HepG2 (cell line): ENCODE measurements around the gene TEAD1. TPM values are rescaled to one million over a fixed set of nuclear protein-coding genes. Genes with fewer than 3 reads are reported as not detected.

Experiments
- ATAC-seq: fragments of 200-7000 bp; cut with Tn5 transposase; 3 replicates; pipeline ENCODE4 v1.9.1; 2020; ENCODE audit warnings: mild to moderate bottlenecking, moderate library complexity
- BruUV-seq: library from RNA; stranded (reverse); fragments of 400-500 nt; replicated peaks from 2 replicates; lab custom pipeline; 2021; lab: Mats Ljungman, UMichigan
- CTCF ChIA-PET: fragments of 300-600 bp; formaldehyde crosslinking; extraction: SDS; loops from one replicate; lab custom pipeline; 2021; ENCODE audit warnings: low total read pairs, inconsistent platforms, low intra/inter-chr PET ratio; lab: Yijun Ruan, JAX
- POLR2A ChIA-PET: fragments of 350-600 bp; sonication (Branson Sonifier 250); formaldehyde crosslinking; loops from one replicate; lab custom pipeline; 2020; ENCODE audit warnings: antibody characterized with exemption, inconsistent platforms; lab: Yijun Ruan, JAX
- DNase-seq: peaks from one replicate; pipeline ENCODE4 v3.0.0-alpha.2; 2015; ENCODE audit warnings: low spot score
- FAIRE-seq: peaks from 3 replicates; lab custom pipeline; 2011; peaks lifted over from hg19 to GRCh38; lab: Jason Lieb, UNC
- H2AFZ ChIP-seq: one replicate; pipeline ENCODE4 v1.6.1; 2011; ENCODE audit warnings: low read length, inconsistent platforms
- H3K27ac ChIP-seq: fragments of 300-600 bp; 3 replicates; pipeline ENCODE4 v1.8.0; 2011; ENCODE audit warnings: mixed run types, mild to moderate bottlenecking, mixed read lengths, low read length, inconsistent platforms; ENCODE audit not compliant: insufficient read depth; ENCODE audit errors: extremely low read length
- H3K27me3 ChIP-seq, 2 experiments: fragments of 200-600 bp in 1 of 2; 2 replicates in 1 of 2; 3 replicates in 1 of 2; pipeline versions ENCODE4 v1.6.0 to v1.8.0; 2011; ENCODE audit warnings: low read length in 2 of 2, mild to moderate bottlenecking in 2 of 2, moderate library complexity in 2 of 2, inconsistent platforms in 1 of 2; ENCODE audit not compliant: insufficient read depth in 2 of 2, control insufficient read depth in 1 of 2
- H3K36me3 ChIP-seq, 2 experiments: fragments of 200-600 bp in 1 of 2; replicated peaks in 1 of 2; 2 replicates in 1 of 2; 3 replicates in 1 of 2; pipeline versions ENCODE4 v1.5.1 to v1.8.0; 2011; ENCODE audit warnings: low read length in 2 of 2, inconsistent platforms in 1 of 2; ENCODE audit not compliant: insufficient read depth in 2 of 2, control insufficient read depth in 1 of 2
- H3K4me1 ChIP-seq: 2 replicates; pipeline ENCODE4 v1.5.1; 2012; ENCODE audit warnings: low read length, inconsistent platforms; ENCODE audit not compliant: insufficient read depth
- H3K4me2 ChIP-seq: 2 replicates; pipeline ENCODE4 v1.6.0; 2011; ENCODE audit warnings: low read depth, low read length, inconsistent platforms
- H3K4me3 ChIP-seq, 3 experiments: fragments of 200-600 bp in 1 of 3; sonication (generic), shearing (Covaris generic) in 1 of 3; replicated peaks in 1 of 3; 2 replicates each; pipeline ENCODE4 v1.5.1; 2011 to 2016; ENCODE audit warnings: low read length in 3 of 3, inconsistent platforms in 2 of 3, low read depth in 2 of 3, mild to moderate bottlenecking in 2 of 3, control low read depth in 1 of 3, mixed read lengths in 1 of 3; ENCODE audit not compliant: insufficient read depth in 1 of 3
- H3K79me2 ChIP-seq: one replicate; pipeline ENCODE4 v1.6.1; 2011; ENCODE audit warnings: low read length, inconsistent platforms; ENCODE audit not compliant: insufficient read depth
- H3K9ac ChIP-seq: 2 replicates; pipeline ENCODE4 v1.6.0; 2011; ENCODE audit warnings: mild to moderate bottlenecking, low read depth, low read length, inconsistent platforms; ENCODE audit not compliant: insufficient read depth
- H3K9me3 ChIP-seq: 2 replicates; pipeline ENCODE4 v1.5.1; 2012; ENCODE audit warnings: mild to moderate bottlenecking, low read length
- H4K20me1 ChIP-seq: 2 replicates; pipeline ENCODE4 v1.6.0; 2011; ENCODE audit warnings: inconsistent platforms, mild to moderate bottlenecking, low read length, moderate library complexity; ENCODE audit not compliant: insufficient read depth
- ATF1 ChIP-seq: IDR thresholded peaks from 2 replicates; pipeline ENCODE4 v1.6.1; 2016; ENCODE audit warnings: mild to moderate bottlenecking, control low read depth
- DR1 ChIP-seq: sonication (generic); formaldehyde crosslinking; IDR thresholded peaks from 2 replicates; pipeline ENCODE4 v1.8.0; 2021; ENCODE audit warnings: mild to moderate bottlenecking, missing genetic modification reagents, inconsistent platforms
- RAD21 ChIP-seq: fragments of 450-650 bp; formaldehyde crosslinking; IDR thresholded peaks from 2 replicates; pipeline ENCODE4 v1.5.0; 2020; ENCODE audit warnings: mild to moderate bottlenecking
- SPEN ChIP-seq: sonication (generic); formaldehyde crosslinking; IDR thresholded peaks from 2 replicates; pipeline ENCODE4 v1.5.1; 2020; ENCODE audit warnings: low read depth, mild to moderate bottlenecking, missing genetic modification reagents
- SRSF4 ChIP-seq: fragments of 200-400 bp; formaldehyde crosslinking; IDR thresholded peaks from one replicate; pipeline ENCODE4 v1.6.1; 2018; ENCODE audit warnings: mild to moderate bottlenecking, low read depth, low read length, moderate library complexity; ENCODE audit not compliant: poor library complexity, severe bottlenecking
- STAG1 ChIP-seq: sonication (generic); formaldehyde crosslinking; IDR thresholded peaks from 2 replicates; pipeline ENCODE4 v1.4.0; 2020; ENCODE audit warnings: missing genetic modification reagents
- TRIM24 ChIP-seq: sonication (generic); formaldehyde crosslinking; IDR thresholded peaks from 2 replicates; pipeline ENCODE4 v1.8.0; 2022; ENCODE audit warnings: mild to moderate bottlenecking, missing genetic modification reagents
- ZBTB39 ChIP-seq: sonication (generic); formaldehyde crosslinking; IDR thresholded peaks from 2 replicates; pipeline ENCODE4 v1.5.0; 2020; ENCODE audit warnings: missing genetic modification reagents
- ZBTB4 ChIP-seq: sonication (generic); formaldehyde crosslinking; IDR thresholded peaks from 2 replicates; pipeline ENCODE4 v1.4.0; 2020; ENCODE audit warnings: missing genetic modification reagents, mild to moderate bottlenecking, borderline replicate concordance
- ZNF18 ChIP-seq: sonication (generic); formaldehyde crosslinking; IDR thresholded peaks from 2 replicates; pipeline ENCODE4 v1.8.0; 2022; ENCODE audit warnings: mild to moderate bottlenecking, missing genetic modification reagents; ENCODE audit not compliant: insufficient replicate concordance
- ZNF326 ChIP-seq: sonication (generic); formaldehyde crosslinking; IDR thresholded peaks from 2 replicates; pipeline ENCODE4 v1.4.0; 2020; ENCODE audit warnings: missing genetic modification reagents, borderline replicate concordance
- ZNF343 ChIP-seq: sonication (generic); formaldehyde crosslinking; IDR thresholded peaks from 2 replicates; pipeline ENCODE4 v1.4.0; 2020; ENCODE audit warnings: mild to moderate bottlenecking, missing genetic modification reagents
- ZNF687 ChIP-seq: sonication (generic); formaldehyde crosslinking; IDR thresholded peaks from 2 replicates; pipeline ENCODE4 v1.5.1; 2020; ENCODE audit warnings: mild to moderate bottlenecking, missing genetic modification reagents, moderate library complexity
- WGBS: methylation state at CpG from one replicate; pipeline ENCODE4 v1.1.6; 2017; ENCODE audit warnings: low lambda C conversion rate; 5-methylcytosine and 5-hydroxymethylcytosine counted together
- in situ Hi-C: cut with HindIII; loops from 2 replicates; pipeline ENCODE4 v1.10.0; 2017; ENCODE audit warnings: low pct_unique_long_range_greater_than_20kb; ENCODE audit not compliant: extremely low pct_ligation_motif_present
- intact Hi-C: fragments of 100-400 bp; cut with micrococcal nuclease; formaldehyde crosslinking; loops from one replicate; pipeline ENCODE4 v1.10.0; 2022; ENCODE audit not compliant: unreplicated experiment
- polyA plus RNA-seq, 8 experiments: library from polyadenylated mRNA; depleted of rRNA in 3 of 8; stranded (reverse) in 7 of 8; unstranded in 1 of 8; fragments of >200 nt; fragmentation: Illumina TruSeq in 4 of 8; extraction: Trizol in 4 of 8; gene quantifications; 2 replicates each; pipeline versions ENCODE4 v1.2.1 to v1.2.3, GENCODE V29; 2011 to 2016; ENCODE audit warnings: low read depth in 4 of 8, missing spikeins in 1 of 8, mixed read lengths in 1 of 8; ENCODE audit not compliant: insufficient read depth in 1 of 8
- total RNA-seq, 5 experiments: library from RNA; depleted of rRNA; stranded (reverse); fragments of >200 nt; fragmentation: Illumina TruSeq; extraction: Trizol; gene quantifications; 2 replicates each; pipeline ENCODE4 v1.2.3, GENCODE V29; 2016; ENCODE audit warnings: low read depth in 1 of 5

The TEAD1 gene
- total and polyA plus RNA-seq, 2 of the 13 experiments (the other 11 are each of a cell fraction or from before 2014, with no cell fraction given): 20.1 to 30.5 TPM

- 89% methylated on average over 10 of the region's 11 CpGs for WGBS
- POLR2A ChIA-PET: no interaction called here
- ATAC-seq (peak; percentile 100), FAIRE-seq (no peak), DNase-seq (no peak)
- H3K4me2 ChIP-seq: no peak overlapping the region
- no peaks in the 10 kb centered on the region for H4K20me1 ChIP-seq
- H3K9ac ChIP-seq: no peak overlapping the region
- H3K4me3 ChIP-seq: no peak overlapping the region
- no peak overlapping the region for H2AFZ ChIP-seq
- H3K9me3 ChIP-seq: no peaks in the 10 kb centered on the region
- H3K36me3 ChIP-seq: peaks cover 2 to 18% of the 10 kb centered on the region in 2 experiments; a peak in 3 of 5 replicates
- in situ Hi-C loops: no loop called here
- H3K27ac ChIP-seq: no peak overlapping the region
- intact Hi-C loops: no loop called here
- no peaks in the 10 kb centered on the region for H3K4me1 ChIP-seq
- no peaks in the 10 kb centered on the region for H3K27me3 ChIP-seq
- no peaks in the 10 kb centered on the region for H3K79me2 ChIP-seq
- CTCF ChIA-PET: interaction anchor here (1.1 kb wide), 1 partner anchor 49 kb away, joined by 3 read pairs; no protein-coding TSS in a partner anchor
- no TSS peak for BruUV-seq
- TF ChIP-seq ZNF18 (CRISPR knock-in tag): no peak
- no peak for TF ChIP-seq DR1 (CRISPR knock-in tag)
- no peak for TF ChIP-seq SPEN (CRISPR knock-in tag)
- TF ChIP-seq STAG1 (CRISPR knock-in tag): peak; percentile 82
- no peak for TF ChIP-seq SRSF4
- no peak for TF ChIP-seq ZNF343
- peak; percentile 36; the same call in 1 of the 2 replicates for TF ChIP-seq ZNF687 (CRISPR knock-in tag)
- TF ChIP-seq ATF1 (CRISPR knock-in tag): no peak
- 0 out of 2 replicates have a peak, but pooled peaks have one; percentile 40 for TF ChIP-seq ZBTB4 (CRISPR knock-in tag)
- TF ChIP-seq RAD21 (CRISPR knock-in tag): peak; percentile 67
- no peak for TF ChIP-seq ZNF326 (CRISPR knock-in tag)
- no peak for TF ChIP-seq TRIM24 (CRISPR knock-in tag)
- TF ChIP-seq ZBTB39 (CRISPR knock-in tag): no peak
Observed at GRCh38 chr11:12914400-12914912, 240.2 kb downstream of the TEAD1 start.
